GM21423 (cell line): ENCODE data around the gene TANGO6.

Source experiments
- ATAC-seq: cut with Tn5 transposase; IDR thresholded peaks from one replicate; pipeline ENCODE4 v1.9.1; 2021; ENCODE audit warnings: mild to moderate bottlenecking, moderate library complexity; ENCODE audit not compliant: unreplicated experiment

TANGO6 gene

DNA sequence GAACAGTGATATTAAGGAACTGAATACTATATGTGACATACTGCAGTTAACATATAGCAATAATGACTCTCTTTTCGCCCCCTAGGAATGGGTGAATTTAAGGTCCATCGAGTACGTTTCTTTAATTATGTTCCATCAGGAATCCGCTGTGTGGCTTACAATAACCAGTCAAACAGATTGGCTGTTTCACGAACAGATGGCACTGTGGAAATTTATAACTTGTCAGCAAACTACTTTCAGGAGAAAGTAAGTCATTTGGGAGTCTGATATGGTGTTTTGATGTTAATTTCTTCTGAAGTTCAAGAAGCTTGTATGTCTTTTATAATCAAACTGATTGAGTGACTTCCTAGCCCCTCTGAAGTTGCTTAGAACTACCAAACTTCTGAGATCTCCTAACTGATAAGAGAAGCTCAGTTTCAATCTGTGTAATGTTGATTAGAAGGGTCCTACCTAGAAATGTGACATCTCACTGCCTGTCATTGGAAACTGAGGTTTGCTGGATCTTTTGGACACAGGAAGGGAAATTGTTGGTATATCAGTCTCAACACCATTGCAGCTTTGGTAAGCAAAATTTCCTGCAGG is 290.1 kb downstream of the TANGO6 start:
- no peak for ATAC-seq
